ENCODE results near the gene NAA50. TPM values are rescaled to one million over a fixed set of nuclear protein-coding genes. Genes with fewer than 3 reads are reported as not detected.

Gene NAA50
- total and polyA plus RNA-seq, 2 experiments from 2014 or later, result 103 to 260 TPM

DNA sequence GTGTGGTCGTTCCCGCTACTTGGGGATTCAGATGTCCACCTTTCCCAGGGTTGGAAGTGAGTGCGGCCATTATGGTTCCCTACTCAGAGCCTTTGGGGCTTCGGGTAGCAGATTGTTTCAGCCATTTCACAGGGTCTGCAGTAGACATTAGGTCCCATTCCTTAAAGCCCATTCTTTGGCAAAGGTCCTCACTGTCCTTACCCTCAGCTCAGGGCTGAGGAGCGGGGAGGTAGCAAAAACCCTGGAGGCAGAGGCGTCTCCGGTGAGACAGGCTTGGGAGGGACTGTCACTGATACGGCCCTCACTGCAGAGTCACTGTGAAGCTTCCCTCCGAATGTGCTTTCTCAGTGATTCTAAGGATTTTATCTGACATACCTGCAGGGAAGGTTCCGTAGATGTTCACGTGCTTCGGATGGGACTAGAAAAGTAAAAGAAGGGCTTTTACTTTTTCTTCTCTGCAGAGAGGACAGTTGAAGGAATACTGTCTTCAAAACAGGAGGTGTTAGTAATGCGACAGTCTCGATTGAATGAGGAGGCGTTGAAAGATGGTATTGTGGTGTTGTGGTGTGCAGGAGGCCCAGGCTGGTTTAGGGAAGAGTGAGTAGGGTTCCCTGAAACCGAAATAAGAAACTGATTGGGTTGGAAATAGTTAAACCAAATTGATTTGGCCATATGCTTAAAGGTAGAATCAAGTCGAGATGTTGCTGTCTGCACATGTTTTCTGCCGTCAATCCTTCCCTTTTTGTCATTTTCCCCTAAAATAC, 1.4 kb upstream of the NAA50 start:
- Histone ChIP-seq H3K27ac (ENCODE audit: low read depth) (peak overlapping the region; percentile 78; the same call in 1 of the 2 replicates), H3K36me3 (ENCODE audit: insufficient read depth) (no peaks in the 10 kb centered on the region), H3K4me2 (peak overlapping the region; percentile 81), H2AFZ (0 out of 2 replicates have a peak overlapping the region, but pooled peaks have one; percentile 4), H3F3A (replicated peaks; ENCODE audit: low read depth) (no peaks in the 10 kb centered on the region), H3K27me3 (ENCODE audit: insufficient read depth) (no peaks in the 10 kb centered on the region), H3K9me2 (ENCODE audit: insufficient read depth) (no peaks in the 10 kb centered on the region), H3K4me3 (peak overlapping the region; percentile 80), H4K20me1 (replicated peaks; ENCODE audit: insufficient read depth) (peaks cover 22% of the 10 kb centered on the region), H3K79me2 (replicated peaks; ENCODE audit: insufficient read depth) (peaks cover 81% of the 10 kb centered on the region), H3K4me1 (ENCODE audit: insufficient read depth) (peaks cover 29% of the 10 kb centered on the region)
- H3K4me3 Mint-ChIP-seq, result peak overlapping the region; percentile 100
- peak; percentile 6 for ATAC-seq
- peaks cover 18% of the 10 kb centered on the region for H3K27me3 Mint-ChIP-seq (ENCODE audit: insufficient read depth, low read depth, poor library complexity)
- H3K9me3 Mint-ChIP-seq, result peaks cover 2% of the 10 kb centered on the region; the same call in 2 of the 3 replicates
- peaks cover 14% of the 10 kb centered on the region for H3K36me3 Mint-ChIP-seq (ENCODE audit: low read depth)
- H3K27ac Mint-ChIP-seq, result peak overlapping the region; percentile 100
- TF ChIP-seq EZH2 (IDR thresholded peaks at IDR 0.05; ENCODE audit: low read depth, unreplicated experiment) (no peak), ZNF331 (CRISPR knock-in tag; IDR thresholded peaks at IDR 0.05; ENCODE audit: low read depth) (no peak), JUNB (IDR thresholded peaks at IDR 0.05; ENCODE audit: unreplicated experiment) (no peak), STAT1 (IDR thresholded peaks at IDR 0.05; ENCODE audit: unreplicated experiment) (no peak), ZNF114 (CRISPR knock-in tag; IDR thresholded peaks at IDR 0.05) (no peak), NANOG (IDR thresholded peaks at IDR 0.05; ENCODE audit: borderline replicate concordance) (no peak), POLR2AphosphoS5 (IDR thresholded peaks at IDR 0.05; ENCODE audit: low read depth) (no peak), REST (IDR thresholded peaks at IDR 0.05; ENCODE audit: unreplicated experiment) (no peak), EZH2phosphoT487 (IDR thresholded peaks at IDR 0.05; ENCODE audit: unreplicated experiment) (no peak), ETS1 (IDR thresholded peaks at IDR 0.05) (no peak), CREB1 (CRISPR knock-in tag; IDR thresholded peaks at IDR 0.05; ENCODE audit: low read depth) (no peak)
- TF ChIP-seq, protein P1, sequence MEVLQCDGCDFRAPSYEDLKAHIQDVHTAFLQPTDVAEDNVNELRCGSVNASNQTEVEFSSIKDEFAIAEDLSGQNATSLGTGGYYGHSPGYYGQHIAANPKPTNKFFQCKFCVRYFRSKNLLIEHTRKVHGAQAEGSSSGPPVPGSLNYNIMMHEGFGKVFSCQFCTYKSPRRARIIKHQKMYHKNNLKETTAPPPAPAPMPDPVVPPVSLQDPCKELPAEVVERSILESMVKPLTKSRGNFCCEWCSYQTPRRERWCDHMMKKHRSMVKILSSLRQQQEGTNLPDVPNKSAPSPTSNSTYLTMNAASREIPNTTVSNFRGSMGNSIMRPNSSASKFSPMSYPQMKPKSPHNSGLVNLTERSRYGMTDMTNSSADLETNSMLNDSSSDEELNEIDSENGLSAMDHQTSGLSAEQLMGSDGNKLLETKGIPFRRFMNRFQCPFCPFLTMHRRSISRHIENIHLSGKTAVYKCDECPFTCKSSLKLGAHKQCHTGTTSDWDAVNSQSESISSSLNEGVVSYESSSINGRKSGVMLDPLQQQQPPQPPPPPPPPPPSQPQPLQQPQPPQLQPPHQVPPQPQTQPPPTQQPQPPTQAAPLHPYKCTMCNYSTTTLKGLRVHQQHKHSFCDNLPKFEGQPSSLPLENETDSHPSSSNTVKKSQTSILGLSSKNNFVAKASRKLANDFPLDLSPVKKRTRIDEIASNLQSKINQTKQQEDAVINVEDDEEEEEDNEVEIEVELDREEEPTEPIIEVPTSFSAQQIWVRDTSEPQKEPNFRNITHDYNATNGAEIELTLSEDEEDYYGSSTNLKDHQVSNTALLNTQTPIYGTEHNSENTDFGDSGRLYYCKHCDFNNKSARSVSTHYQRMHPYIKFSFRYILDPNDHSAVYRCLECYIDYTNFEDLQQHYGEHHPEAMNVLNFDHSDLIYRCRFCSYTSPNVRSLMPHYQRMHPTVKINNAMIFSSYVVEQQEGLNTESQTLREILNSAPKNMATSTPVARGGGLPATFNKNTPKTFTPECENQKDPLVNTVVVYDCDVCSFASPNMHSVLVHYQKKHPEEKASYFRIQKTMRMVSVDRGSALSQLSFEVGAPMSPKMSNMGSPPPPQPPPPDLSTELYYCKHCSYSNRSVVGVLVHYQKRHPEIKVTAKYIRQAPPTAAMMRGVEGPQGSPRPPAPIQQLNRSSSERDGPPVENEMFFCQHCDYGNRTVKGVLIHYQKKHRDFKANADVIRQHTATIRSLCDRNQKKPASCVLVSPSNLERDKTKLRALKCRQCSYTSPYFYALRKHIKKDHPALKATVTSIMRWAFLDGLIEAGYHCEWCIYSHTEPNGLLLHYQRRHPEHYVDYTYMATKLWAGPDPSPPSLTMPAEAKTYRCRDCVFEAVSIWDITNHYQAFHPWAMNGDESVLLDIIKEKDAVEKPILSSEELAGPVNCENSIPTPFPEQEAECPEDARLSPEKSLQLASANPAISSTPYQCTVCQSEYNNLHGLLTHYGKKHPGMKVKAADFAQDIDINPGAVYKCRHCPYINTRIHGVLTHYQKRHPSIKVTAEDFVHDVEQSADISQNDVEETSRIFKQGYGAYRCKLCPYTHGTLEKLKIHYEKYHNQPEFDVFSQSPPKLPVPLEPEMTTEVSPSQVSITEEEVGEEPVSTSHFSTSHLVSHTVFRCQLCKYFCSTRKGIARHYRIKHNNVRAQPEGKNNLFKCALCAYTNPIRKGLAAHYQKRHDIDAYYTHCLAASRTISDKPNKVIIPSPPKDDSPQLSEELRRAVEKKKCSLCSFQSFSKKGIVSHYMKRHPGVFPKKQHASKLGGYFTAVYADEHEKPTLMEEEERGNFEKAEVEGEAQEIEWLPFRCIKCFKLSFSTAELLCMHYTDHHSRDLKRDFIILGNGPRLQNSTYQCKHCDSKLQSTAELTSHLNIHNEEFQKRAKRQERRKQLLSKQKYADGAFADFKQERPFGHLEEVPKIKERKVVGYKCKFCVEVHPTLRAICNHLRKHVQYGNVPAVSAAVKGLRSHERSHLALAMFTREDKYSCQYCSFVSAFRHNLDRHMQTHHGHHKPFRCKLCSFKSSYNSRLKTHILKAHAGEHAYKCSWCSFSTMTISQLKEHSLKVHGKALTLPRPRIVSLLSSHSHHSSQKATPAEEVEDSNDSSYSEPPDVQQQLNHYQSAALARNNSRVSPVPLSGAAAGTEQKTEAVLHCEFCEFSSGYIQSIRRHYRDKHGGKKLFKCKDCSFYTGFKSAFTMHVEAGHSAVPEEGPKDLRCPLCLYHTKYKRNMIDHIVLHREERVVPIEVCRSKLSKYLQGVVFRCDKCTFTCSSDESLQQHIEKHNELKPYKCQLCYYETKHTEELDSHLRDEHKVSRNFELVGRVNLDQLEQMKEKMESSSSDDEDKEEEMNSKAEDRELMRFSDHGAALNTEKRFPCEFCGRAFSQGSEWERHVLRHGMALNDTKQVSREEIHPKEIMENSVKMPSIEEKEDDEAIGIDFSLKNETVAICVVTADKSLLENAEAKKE (CRISPR knock-in tag; IDR thresholded peaks at IDR 0.05), result no peak
- TF ChIP-seq, protein P2, sequence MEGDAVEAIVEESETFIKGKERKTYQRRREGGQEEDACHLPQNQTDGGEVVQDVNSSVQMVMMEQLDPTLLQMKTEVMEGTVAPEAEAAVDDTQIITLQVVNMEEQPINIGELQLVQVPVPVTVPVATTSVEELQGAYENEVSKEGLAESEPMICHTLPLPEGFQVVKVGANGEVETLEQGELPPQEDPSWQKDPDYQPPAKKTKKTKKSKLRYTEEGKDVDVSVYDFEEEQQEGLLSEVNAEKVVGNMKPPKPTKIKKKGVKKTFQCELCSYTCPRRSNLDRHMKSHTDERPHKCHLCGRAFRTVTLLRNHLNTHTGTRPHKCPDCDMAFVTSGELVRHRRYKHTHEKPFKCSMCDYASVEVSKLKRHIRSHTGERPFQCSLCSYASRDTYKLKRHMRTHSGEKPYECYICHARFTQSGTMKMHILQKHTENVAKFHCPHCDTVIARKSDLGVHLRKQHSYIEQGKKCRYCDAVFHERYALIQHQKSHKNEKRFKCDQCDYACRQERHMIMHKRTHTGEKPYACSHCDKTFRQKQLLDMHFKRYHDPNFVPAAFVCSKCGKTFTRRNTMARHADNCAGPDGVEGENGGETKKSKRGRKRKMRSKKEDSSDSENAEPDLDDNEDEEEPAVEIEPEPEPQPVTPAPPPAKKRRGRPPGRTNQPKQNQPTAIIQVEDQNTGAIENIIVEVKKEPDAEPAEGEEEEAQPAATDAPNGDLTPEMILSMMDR (conservative IDR thresholded peaks at IDR 0.05; ENCODE audit: low read depth in 2 of 2), result no peak
- DNase-seq (ENCODE audit: low spot score), result peak; percentile 24
- H3K4me1 Mint-ChIP-seq, result peaks cover 32% of the 10 kb centered on the region

Data from GM23338 (cell line).